ENCODE results near the gene DPYSL5.

The DPYSL5 gene

DNA sequence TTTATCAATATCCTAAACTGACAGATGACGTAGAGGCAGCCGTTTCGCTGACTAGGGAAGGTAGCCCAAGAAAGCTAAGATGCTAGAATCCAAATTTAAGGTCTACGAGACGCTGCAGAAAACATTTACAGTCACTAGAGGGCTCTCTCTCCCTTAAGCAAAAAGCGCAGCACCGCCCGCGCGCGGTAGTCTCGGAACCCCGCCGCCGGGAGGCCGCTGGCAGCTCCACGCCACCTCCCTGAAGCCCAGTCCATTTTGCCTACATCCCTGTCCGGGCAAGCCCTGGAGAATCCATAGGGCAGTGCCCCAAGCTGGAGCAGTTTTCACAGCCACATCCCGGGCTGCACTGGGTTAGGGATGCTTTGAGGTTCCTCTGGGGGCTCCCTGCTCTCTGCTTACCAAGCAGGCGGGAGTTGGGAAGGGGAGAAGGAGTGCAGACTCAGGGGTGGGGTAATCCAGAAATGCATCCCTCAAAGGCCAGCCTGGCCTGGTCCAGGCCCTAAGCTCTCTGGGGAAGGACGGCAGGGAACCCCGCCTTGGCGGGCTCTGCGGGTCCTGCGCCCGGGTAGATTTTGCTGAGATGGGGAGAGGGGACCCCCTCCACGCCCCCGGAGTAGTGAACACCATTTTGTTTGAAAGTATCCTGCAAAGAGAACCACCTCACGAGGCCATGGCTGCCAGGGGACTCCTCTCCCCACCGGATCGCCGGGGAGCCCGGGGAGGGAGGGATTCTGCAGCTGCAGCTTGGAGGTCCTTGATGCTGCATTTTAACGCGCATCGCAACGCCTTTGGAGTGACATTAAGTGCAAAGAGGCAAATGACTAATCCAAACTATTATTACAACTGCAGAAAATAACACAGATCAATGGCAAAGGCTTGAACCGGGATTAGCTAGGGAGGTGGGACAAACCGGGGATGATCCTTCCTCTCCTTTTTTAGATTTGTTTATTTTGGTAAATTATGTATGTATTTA is 1.3 kb upstream of the DPYSL5 start:
- DNase-seq (ENCODE audit: low spot score), result peak; percentile 79

DNA sequence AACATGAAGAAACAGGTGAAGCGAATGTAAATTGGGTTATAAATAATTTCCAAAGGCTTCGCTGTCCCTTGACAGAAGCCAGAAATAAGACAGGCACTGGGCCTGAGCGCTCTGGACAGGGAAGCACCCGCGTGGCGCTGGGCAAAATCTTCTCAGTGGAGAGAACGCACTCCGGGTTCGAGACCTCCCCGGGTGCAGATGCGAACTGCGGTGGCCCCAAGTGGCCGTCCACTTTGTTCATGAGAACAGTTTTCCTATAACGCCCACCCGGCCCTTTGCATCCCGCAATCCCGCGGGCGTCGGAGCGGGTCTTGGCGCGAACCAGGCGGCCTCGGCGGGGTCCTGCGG is 651 bp upstream of the DPYSL5 start:
- no peak for DNase-seq (ENCODE audit: low spot score)

DNA sequence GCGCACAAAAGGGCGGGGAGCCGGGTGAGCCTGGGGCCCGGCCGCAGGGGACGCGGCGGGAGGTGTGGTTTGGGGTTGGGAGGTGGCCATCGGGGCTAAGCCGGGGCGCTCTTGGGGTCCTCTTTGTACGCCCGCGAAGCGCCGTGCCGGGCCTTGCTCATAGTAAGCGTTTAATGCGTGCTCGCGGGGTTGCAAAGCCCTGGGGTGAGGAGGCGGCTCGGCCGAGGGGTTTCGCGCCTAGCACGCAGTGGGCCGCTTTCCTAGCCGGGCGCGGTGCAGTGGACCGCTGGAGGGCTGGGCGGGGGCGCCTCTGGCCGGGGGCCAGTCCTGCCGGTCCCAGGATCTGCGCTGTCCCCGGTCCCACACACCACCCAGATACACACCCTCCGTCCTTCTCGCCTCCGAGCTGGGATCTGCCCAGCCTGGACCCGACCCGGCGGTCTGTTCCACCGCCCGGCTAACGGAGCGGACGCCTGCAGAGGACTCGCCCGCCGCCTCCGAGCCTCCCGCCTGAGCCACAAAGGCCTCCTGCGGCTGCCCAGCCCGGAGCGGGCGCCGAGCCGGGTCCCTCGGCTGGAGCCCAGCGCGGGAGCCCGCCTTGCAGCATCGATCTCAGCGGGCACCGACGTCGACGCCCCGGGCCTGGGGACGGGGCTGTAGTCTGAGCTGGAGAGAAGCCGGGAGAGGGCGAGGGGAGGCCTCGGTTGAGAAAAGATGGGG is 564 bp downstream of the DPYSL5 start:
- DNase-seq (ENCODE audit: low spot score), result peak; percentile 24

DNA sequence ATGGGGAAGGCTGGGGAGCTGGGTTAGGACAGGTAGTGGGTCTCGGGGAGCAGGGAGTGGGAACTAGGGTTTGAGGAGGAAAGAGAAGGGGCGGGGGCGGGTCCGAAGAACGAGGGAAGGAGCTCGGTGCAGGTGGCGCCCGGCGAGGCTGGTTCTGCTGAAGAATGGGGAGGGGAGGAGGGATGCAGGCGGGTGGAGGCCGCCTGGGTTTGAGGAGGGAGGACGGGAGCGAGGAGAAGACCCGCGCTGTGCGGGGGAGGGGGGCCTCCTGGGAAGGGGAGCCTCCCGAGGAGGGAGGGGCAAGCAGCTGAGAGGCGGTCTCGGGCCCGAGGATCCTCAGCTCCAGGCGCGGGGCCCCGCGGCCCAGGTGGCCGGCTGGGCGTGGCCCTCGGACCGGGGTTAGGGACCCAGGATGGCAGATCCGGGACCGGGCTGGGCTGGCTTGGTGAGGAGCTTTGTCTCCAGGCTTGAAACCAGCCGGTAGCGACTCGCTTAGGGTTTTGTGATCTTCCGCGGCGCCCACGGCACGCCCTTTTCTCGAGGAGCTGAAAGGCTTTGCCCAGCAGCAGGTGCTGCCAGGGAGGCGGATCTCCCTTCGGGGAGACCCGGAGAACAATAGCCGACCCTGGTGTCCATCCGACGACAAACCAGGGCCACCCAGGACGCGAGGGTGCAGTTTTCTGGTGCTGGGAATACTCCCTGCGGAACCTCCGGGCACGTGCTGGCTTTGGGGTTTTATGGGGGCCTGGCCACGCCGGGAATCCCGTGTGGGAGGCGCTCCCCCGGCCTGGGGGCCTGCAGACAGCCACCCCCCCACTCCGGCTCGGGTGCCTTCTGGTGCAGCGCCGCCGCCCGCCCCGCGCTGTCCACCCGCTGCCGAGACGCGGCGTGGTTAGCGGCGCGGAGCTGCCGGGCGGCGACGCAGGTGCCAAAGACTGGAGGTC is 1.4 kb downstream of the DPYSL5 start:
- DNase-seq (ENCODE audit: low spot score), result no peak

DNA sequence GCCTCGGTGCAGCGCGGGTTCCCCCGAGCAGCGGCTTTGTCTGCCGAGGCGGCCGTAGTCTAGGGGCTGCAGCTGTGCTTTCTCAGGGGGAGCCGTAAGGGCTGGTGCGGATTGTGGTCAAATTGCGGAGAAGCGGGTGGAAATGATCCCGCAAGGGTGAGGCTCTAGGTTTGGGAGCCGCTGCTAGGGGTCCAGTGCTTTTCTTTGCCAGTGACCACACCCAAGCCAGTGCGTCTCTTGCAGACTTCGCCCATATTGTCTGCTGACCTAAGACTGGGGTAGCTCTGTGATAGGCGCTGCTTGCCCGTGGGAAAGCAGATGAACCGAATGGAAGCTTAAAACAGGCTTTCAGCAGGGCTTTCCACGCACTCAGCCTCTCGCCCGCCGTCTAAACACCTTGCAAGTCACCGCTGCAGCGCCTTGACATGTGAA is 2.1 kb downstream of the DPYSL5 start:
- no peak for DNase-seq (ENCODE audit: low spot score)

DNA sequence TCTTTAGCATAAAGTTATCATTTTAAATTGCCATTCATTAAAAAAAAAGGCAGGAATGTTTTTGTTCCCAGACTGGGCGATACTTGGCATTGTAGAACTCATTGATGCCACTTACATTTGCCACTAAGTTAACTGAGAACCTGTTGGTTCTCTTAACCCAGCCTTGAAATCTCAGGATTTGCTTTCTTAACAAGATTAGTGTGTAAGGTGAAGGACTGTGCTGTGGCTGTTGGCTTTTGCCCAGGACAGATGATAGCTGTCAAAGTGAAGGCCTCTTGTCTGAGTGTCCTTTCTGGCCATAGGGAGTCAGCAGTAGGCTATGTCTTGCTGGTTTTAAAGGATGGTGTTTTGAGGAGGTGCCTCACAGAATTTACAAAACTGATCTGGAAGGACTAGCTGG is 2.6 kb downstream of the DPYSL5 start:
- no peak for DNase-seq (ENCODE audit: low spot score)

DNA sequence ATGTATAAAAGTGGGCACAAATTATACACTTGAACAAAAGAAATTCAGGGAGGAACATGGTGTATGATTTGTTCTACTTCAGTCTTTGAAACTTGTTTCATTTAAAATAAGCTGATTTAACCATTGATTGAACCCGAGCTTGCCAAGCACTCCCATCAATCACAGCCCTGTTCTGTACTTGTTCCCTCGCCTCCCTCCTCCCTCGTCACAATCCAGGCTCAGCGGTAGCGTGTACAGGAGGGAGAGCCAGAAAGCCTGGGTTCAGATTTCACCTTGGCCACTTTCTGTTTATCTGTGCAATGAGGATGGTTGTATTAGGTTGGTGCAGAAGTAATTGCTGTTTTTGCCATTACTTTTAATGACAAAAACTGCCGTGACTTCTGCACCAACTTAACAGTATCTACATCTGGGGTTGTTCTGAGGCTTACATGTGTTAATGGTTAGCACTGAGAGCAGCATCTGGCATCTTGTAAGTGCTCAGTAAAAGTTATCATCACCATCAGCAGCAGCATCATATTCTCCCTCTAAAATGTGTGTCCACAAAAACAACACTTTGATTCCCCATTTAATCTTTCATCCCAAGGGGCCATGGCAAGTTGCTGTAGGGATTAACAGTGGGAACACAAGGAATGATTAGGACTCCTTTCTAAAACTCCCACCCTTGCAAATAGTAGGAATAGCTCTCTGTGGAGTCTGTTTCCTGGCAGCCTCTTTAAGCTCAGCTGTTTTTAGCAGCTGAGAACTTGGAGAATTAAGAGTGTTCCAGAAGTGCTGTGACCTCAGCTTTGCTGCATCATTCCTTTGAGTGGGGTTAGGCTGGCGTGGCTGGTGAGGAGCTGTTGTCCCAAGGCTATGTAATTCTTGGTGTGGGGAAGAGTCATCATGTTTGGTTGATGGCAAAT is 4.7 kb downstream of the DPYSL5 start:
- no peak for DNase-seq (ENCODE audit: low spot score)

DNA sequence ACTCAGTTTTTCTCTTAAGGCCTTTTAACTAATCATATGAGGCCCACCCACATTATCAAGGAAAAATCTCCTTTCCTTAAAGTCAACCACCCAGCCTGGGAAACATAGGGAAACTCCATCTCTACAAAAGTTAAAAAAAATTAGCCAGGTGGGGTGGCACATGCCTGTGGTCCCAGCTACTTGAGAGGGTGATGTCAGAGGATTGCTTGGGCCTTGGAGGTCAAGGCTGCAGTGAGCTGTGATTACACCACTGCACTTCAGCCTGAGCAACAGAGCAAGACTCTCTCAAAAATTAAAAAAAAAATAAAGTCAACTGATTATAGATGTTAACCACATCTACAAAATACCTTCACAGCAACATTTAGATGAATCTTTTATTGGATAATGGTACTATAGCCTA is 5.8 kb downstream of the DPYSL5 start:
- no peak for DNase-seq (ENCODE audit: low spot score)

DNA sequence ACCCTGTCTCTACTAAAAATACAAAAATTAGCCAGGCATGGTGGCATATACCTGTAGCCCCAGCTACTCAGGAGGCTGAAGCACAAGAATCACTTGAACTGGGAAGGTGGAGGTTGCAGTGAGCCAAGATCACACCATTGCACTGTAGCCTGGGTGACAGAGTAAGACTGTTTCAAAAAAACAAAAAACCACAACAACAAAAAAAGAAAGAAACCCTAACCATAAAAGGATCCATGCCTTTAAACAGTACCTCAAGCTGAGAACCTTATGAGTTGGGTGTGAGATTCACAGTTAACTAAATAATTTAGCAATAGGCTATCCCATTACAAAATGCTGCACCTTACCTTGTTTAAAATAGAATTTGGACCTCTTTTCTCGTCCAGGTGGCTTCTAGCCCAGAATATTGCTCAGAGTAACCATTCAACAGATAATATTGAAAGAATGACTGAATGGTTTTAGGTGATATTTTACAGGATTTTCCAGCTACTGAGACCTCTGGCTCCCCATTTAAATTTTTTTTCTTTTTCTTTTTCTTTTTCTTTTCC is 6.4 kb downstream of the DPYSL5 start:
- DNase-seq (ENCODE audit: low spot score), result no peak

DNA sequence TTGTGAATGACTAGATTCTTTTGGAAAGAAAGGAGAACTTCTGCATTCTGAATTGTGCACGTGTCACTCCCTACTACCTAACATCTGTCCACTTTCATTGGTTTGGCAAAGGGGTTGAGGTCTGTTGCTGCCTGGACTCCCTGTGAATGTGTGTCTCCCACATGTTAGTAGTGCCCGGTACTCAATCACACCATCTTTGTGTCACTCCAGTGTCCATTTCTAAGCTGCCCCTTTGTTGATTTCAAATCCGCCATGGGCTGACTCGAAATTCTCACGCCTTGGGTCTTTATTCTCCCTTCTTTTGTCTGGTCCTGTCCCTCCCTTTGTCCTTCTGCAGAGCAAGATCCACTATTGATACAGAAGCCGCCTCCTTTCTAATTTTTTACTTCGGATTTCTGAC is 7.5 kb downstream of the DPYSL5 start:
- no peak for DNase-seq (ENCODE audit: low spot score)

DNA sequence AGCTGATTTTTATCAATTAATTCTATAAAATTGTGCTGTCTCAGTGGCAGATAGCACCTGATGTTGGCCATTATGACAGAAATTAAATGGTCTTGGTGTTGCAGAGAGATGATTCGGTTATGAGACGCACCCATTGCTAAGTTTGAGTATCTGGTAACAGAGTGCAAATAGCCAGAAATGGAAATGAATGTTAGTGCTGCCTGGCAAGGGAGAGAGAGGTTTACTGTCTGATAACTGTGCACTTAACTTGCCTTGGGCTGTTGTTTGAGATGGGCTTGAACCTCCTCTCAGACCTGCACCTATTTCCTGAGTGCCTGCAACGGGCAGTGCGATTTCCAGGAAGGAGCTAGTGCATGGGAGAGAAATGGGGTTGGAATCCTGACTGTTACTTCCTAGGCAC is 11.7 kb downstream of the DPYSL5 start:
- DNase-seq (ENCODE audit: low spot score), result no peak

DNA sequence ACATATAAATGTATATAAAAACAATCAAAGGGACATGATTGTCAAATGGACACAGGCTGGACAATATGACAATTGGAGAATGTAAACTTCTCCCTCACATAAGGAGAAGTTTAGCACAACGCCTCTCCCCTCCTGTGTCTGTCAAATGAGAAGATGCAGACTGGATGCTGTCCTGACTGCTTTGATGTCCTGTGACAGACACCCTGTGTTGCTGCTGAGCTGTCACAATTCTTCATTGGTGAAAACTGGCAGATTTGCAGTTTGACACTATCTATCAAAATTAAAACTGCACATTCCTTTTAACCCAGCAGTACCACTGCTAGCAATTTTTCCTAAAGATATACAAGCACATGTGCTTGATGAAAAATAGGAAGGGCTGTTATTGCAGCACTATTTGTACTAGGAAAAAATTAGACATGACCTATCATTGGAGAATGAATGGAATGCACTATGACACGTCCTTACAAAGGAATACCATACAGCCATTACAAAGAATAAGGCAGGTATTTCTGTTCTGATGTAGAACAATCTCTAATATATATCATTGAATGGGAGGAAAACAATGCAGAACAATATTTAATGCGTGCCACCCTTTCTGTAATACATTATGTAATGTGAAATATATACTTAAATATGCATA is 12.4 kb downstream of the DPYSL5 start:
- no peak for DNase-seq (ENCODE audit: low spot score)

DNA sequence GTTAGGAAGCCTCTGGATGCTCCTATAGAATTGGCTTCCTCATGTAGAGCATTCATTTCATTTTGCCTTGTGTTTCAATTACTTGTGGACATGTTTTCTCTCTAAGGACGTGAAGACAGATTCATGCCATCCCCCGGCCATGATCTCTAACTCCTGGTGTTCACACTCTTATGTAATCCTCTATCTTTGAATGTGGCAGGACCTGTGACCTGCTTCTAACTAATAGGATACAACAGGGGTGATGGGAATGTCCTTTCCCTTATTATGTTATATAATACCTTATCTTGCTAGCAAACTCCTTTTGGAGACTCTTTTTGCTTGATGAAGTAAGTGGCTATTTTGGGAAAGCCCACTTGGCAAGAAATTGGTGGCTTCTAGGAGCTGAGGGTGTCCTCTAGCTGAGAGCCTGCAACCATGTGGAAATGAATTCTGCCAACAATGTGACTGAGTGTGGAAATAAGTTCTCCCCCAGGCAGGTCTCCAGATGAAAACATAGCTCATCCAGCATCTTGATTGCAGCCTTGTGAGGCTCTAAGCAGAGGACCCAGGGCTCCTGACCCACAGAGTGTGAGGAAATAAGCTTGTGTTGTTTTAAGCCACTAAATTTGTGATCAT is 13.8 kb downstream of the DPYSL5 start:
- DNase-seq (ENCODE audit: low spot score), result no peak

DNA sequence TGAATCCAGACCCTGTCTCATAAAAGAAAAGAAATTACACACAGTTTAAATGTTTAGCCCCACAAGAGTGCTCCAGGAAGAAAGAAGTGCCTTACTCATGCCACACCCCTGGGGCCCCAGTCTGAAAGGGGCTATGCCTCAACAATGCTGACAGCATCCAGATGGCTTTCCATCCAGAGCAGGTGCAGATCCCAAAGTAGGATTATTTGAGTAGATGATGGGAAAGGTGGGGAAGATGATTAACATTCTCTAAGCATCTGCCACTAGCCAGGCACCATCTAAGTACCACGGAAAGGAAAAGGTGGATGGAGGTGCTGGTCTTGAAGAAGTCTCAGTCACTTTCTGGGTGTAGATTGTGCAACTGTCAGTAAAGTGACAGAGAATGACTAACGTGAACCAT is 16.3 kb downstream of the DPYSL5 start:
- no peak for DNase-seq (ENCODE audit: low spot score)

DNA sequence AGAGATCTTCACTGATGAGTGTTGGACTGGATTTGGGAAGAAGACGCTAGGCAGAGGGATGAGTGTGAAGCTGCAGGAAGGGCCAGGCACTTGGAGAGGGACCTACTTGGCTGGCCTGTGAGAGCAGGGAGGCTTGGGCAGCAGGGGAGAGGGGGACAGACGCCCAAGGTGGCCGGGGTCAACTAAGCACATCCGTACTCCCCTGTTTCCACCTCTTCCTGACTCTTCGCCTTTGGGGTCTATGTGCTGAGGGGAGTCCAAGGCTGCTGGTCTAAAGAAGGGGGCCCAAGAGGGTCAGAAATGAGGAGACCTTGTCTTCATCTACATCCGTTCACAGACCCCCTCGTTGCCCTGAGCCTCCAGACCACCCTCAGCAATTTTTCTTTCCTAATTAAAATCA is 16.7 kb downstream of the DPYSL5 start:
- DNase-seq (ENCODE audit: low spot score), result no peak

DNA sequence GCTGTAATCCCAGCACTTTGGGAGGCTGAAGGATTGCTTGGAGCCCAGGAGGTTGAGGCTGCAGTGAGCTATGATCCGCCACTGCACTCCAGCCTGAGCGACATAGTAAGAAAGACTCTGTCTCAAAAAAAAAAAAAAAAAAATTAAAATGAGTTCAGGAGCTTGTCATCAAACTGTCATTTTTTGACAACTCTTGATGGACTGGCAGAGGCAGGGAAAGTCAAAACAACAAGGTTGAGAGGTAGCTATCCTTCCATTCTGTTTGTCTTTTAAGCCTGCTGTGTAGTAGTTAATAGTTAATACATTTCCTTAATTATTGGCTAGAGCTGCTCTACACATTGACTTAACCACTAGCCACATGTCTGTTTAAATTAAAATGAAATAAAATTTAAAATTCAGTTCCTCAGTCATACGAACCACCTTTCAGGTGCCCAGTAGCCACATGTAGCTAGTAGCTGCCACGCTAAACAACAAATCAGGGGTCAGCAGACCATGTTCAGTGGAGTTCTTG is 22.7 kb downstream of the DPYSL5 start:
- DNase-seq (ENCODE audit: low spot score), result no peak

DNA sequence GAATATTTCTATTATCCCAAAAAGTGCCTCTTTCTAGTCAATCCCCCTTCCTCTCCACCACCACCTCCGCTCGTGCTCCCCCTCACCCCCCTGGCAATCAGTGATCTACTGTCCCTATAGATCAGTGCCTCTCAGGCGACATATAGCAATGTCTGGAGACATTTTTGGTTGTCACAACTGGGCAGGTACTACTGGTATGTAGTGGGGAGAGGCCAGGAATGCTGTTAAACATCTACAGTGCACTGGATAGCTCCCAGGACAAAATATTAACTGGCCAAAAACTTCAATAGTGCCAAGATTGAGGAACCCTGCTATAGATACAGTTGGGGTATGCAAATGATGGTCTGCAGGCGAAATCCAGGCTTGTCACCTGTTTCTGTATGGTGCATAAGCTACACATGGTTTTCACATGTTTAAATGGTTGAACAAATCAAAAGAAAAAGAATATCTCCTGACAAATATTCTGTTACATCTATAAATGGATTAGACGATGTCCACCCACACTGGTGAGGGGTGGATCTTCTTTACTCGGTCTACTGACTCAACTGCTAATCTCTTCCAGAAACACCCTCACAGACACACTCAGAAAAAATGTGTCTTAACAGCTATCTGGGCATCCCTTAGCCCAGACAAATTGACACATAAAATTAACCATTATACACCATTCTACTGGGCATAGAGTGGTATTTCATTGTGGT is 25.5 kb downstream of the DPYSL5 start:
- DNase-seq (ENCODE audit: low spot score), result no peak

DNA sequence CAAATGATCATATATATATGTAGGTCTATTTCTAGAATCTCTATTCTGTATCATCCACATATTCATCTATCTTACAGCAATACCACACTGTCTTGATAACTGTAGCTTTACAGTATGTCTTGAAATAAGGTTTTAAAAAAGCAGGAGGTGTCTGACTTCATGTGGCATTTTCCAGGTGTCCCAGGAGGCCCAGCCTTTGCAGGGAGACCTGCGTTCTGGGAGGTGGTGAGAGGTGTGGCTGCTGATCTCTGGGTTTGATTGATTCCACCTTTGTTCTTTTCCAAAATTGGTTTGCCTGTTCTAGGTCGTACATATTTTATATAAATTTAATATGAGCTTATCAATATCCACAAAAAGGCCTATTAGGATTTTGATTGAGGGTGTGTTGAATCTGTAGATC is 26.6 kb downstream of the DPYSL5 start:
- no peak for DNase-seq (ENCODE audit: low spot score)

DNA sequence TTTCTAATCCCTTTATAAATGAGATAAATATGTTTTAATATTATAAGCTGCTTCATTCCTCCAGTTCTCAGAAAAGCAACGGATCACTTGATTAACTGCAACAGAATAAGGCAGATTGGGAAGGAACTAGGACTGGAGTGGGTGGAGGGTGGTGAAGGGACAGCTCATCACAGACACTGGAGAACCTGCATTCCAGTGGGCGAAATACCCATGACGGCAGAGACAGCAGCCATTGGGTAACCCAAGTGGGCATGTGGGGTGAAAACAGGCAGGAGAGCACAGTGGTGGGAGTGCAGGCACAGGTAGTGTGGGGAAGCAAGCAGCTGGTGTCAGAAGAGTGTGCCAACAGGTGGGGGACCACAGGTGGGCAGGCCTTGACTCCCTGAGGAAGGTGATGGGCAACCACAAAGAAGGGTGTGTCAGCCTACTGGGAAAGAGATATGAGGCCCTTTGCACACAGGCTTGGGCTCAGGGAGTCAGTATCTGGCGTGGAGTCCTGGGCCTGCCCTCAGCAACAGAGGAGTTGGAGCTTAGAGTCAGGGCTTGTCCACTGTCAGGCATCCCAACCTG is 27.2 kb downstream of the DPYSL5 start:
- DNase-seq (ENCODE audit: low spot score), result no peak
